Stomach smooth muscle (tissue), 2 donors: ENCODE measurements around the gene RIMS1.
"Not testable (repeated sequence)": the region's sequence is repeated elsewhere in the genome, so short reads cannot be mapped to it uniquely, and the experiment has no call there.

Experiments
- H3K27ac ChIP-seq: one replicate; pipeline ENCODE4 v1.7.0; 2013; ENCODE audit warnings: mild to moderate bottlenecking, low read length, inconsistent platforms
- H3K27me3 ChIP-seq, 2 donors: one replicate each; pipeline ENCODE4 v1.7.0; 2013; ENCODE audit warnings: low read length in 2 of 2; ENCODE audit not compliant: insufficient read depth in 2 of 2, control insufficient read depth in 1 of 2
- H3K36me3 ChIP-seq, 2 donors: one replicate each; pipeline ENCODE4 v1.7.0; 2013; ENCODE audit warnings: low read length in 2 of 2; ENCODE audit not compliant: control insufficient read depth in 2 of 2, insufficient read depth in 2 of 2
- H3K4me1 ChIP-seq: one replicate; pipeline ENCODE4 v1.7.0; 2013; ENCODE audit warnings: low read length; ENCODE audit not compliant: control insufficient read depth, insufficient read depth
- H3K4me3 ChIP-seq, 2 donors: one replicate each; pipeline ENCODE4 v1.7.0; 2013; ENCODE audit warnings: low read length in 2 of 2
- H3K9ac ChIP-seq, 2 donors: one replicate each; pipeline ENCODE4 v1.7.0; 2013; ENCODE audit warnings: low read length in 2 of 2, mild to moderate bottlenecking in 1 of 2
- H3K9me3 ChIP-seq, 2 donors: one replicate each; pipeline ENCODE4 v1.7.0; 2013; ENCODE audit warnings: low read length in 2 of 2; ENCODE audit not compliant: control insufficient read depth in 2 of 2
- donor health status: healthy.
- donor health status: Pancreatic carcinoma.

Gene RIMS1

DNA sequence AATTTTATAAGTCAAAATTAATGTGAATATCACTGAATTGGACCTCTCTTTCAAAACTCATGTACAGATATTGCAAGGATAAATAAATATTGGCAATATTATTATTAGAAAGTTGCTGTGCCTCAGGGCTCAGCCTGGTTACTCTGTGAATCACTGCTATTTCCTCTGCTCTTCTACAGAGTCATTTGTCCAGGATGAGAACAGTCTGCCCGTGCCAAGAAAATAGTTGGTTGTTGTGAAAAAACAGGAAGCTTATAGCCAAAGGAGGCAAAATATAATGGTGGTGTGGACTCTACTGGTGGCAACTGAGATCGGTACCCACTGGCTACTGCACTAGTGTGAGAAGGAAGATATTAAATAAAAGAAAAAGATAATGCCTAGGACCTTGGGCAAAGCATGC lies 93.6 kb downstream of the RIMS1 start:
- H3K9me3 ChIP-seq, result no peaks in the 10 kb centered on the region
- no peaks in the 10 kb centered on the region for H3K36me3 ChIP-seq
- H3K4me3 ChIP-seq, result no peak overlapping the region
- no peak overlapping the region for H3K27ac ChIP-seq
- H3K9ac ChIP-seq, result no peak overlapping the region
- no peaks in the 10 kb centered on the region for H3K27me3 ChIP-seq
- H3K4me1 ChIP-seq, result no peaks in the 10 kb centered on the region

DNA sequence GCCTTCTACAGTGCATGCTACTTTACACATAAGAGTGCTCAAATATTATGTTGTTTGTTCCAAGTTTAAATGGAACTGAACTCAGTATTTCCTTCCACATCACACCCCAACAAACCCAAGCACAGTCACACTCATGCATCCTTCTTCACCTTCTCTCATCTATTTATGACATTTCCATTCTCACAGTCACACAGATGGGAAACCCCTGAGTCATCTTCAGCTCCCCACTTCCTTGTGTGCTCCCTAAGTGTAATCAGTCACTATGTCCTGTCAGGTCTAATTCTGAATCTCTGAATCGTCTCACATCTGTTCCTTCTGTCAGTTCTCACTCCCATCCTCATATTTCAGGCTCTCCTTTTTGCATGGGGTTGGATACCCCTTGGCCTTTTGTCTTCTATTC lies 96.0 kb downstream of the RIMS1 start:
- Histone ChIP-seq H3K4me3 (no peak overlapping the region), H3K9ac (no peak overlapping the region), H3K27me3 (no peaks in the 10 kb centered on the region), H3K27ac (no peak overlapping the region), H3K9me3 (no peaks in the 10 kb centered on the region), H3K36me3 (no peaks in the 10 kb centered on the region), H3K4me1 (no peaks in the 10 kb centered on the region)

DNA sequence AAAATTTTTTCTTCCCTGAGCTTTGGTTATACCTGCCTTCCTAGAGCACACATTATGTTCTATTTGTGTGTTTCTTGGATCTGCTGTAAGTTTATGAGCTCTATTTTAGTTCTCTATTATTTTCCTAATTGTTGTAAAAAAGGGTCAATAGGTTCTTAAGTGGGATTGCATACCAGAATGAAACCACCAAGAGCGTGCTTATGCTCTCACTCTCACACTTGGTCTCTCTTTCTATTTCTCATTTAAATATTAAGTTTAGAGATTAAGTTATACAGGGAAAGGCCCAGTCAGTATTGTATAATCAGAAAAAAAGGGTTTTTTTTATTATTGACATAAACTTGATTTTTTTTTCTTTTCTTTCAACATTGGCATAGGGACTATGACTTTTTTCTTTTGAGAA lies 96.8 kb downstream of the RIMS1 start:
- no peaks in the 10 kb centered on the region for H3K36me3 ChIP-seq
- no peak overlapping the region for H3K4me3 ChIP-seq
- H3K27me3 ChIP-seq, result no peaks in the 10 kb centered on the region
- no peak overlapping the region for H3K9ac ChIP-seq
- H3K27ac ChIP-seq, result no peak overlapping the region
- no peaks in the 10 kb centered on the region for H3K4me1 ChIP-seq
- H3K9me3 ChIP-seq, result no peaks in the 10 kb centered on the region

DNA sequence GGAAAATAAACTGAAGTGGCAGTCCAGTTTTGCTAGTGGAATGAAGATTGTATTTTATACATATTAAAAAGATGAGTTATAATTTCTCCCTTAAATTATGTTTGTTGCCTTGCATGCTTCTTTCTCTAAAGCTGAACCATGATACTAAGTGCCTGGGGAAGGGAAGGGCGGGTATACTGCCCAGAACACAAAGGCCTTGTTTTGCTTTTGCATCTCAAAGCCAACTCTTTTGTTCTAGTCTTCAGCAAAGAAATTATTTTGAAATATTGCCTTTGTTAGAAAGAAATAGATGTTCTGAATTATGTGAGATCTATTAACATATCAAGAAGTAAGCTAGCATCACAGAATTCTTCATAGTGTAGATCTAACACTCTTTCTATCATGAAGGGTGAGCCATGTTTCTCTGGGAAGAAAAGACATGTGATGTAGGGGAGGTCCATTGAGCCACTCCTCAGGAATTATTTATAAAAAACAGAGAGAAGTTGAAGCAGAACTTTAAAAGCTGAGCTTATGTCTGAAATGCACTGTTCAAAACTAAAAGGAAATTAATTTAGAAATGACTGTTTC lies 108.4 kb downstream of the RIMS1 start:
- Histone ChIP-seq H3K4me3 (no peak overlapping the region), H3K27me3 (no peaks in the 10 kb centered on the region), H3K9me3 (no peaks in the 10 kb centered on the region), H3K9ac (no peak overlapping the region), H3K4me1 (no peaks in the 10 kb centered on the region), H3K27ac (no peak overlapping the region), H3K36me3 (no peaks in the 10 kb centered on the region)

DNA sequence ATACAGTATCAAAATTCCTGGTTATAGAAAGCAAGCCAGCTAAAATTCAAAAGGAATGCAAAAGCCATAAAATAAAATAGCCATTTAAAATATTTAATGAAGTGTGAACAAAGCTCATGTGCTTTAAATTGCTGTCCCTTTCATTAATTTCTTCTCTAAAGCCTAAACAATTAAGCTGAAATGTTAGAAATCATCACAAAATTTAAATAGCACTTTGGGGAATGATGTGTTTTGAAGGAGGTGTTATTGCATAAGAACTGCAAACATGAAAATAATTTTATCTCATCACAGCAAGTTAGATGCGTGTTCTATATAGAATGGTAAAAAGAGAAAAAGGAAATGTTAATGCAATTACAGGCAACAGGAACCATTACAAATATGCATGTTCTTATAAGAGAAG lies 111.0 kb downstream of the RIMS1 start:
- no peaks in the 10 kb centered on the region for H3K27me3 ChIP-seq
- no peak overlapping the region for H3K9ac ChIP-seq
- no peak overlapping the region for H3K4me3 ChIP-seq

DNA sequence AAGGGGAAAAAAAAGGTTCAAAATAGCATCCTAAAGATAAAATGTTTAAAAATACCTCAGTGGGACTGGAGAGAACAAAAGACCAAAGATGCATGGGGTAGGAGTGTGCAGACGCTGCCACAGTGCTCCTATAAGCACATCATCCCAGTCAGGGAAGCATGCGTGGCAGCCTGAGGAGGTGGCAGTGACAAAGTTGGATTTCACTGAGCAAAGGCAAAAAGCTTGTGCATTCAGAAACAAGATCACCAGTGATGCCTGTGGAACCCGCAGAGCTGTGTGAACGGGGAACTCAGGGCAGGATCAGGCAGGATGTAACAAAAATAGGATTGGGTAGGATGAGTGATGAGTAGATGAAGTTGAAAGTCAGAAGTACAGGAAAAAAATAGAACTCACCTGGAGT lies 116.1 kb downstream of the RIMS1 start:
- no peaks in the 10 kb centered on the region for H3K27me3 ChIP-seq
- no peaks in the 10 kb centered on the region for H3K36me3 ChIP-seq
- H3K4me1 ChIP-seq, result no peaks in the 10 kb centered on the region
- peaks cover 0 to 4% of the 10 kb centered on the region in 2 donors for H3K9me3 ChIP-seq
- no peak overlapping the region for H3K9ac ChIP-seq
- H3K27ac ChIP-seq, result no peak overlapping the region
- H3K4me3 ChIP-seq, result no peak overlapping the region

More for the DNA sequence above, 111.0 kb downstream of the RIMS1 start:
- no peaks in the 10 kb centered on the region for H3K36me3 ChIP-seq
- H3K27ac ChIP-seq, result no peak overlapping the region
- no peaks in the 10 kb centered on the region for H3K4me1 ChIP-seq
- H3K9me3 ChIP-seq, result no peaks in the 10 kb centered on the region

DNA sequence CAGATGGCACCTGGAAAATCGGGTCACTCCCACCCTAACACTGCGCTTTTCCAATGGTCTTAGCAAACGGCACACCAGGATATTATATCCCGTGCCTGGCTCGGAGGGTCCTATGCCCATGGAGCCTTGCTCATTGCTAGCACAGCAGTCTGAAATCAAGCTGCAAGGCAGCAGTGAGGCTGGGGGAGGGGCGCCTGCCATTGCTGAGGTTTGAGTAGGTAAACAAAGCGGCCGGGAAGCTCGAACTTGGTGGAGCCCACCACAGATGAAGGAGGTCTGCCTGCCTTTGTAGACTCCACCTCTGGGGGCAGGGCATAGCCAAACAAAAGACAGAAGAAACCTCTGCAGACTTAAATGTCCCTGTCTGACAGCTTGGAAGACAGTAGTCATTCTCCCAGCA lies 120.2 kb downstream of the RIMS1 start:
- H3K27me3 ChIP-seq, H3K27ac ChIP-seq, H3K4me1 ChIP-seq, H3K36me3 ChIP-seq, H3K4me3 ChIP-seq, H3K9ac ChIP-seq, H3K9me3 ChIP-seq: not testable (repeated sequence)

DNA sequence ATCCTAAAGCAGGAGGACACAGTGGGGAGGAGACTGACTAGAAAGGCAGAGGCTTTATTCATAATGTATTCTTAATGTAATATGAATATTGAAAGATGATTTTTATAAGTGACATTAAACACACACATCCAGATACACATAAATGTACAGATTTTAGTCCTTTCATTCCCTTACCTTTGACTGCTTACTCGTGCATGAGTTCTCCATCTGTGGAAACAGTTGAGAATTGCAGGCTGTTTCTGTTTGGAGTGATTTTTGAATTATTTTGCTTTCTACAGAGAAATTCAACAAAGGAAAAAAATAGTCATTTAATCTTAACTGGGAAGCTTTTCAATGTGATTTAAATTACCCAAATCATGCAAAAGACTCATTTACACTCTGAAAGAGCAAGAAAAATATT lies 136.5 kb downstream of the RIMS1 start:
- no peaks in the 10 kb centered on the region for H3K4me1 ChIP-seq
- H3K4me3 ChIP-seq, result no peak overlapping the region
- H3K9ac ChIP-seq, result no peak overlapping the region
- no peaks in the 10 kb centered on the region for H3K9me3 ChIP-seq
- no peaks in the 10 kb centered on the region for H3K27me3 ChIP-seq
- H3K36me3 ChIP-seq, result no peaks in the 10 kb centered on the region
- H3K27ac ChIP-seq, result no peak overlapping the region

DNA sequence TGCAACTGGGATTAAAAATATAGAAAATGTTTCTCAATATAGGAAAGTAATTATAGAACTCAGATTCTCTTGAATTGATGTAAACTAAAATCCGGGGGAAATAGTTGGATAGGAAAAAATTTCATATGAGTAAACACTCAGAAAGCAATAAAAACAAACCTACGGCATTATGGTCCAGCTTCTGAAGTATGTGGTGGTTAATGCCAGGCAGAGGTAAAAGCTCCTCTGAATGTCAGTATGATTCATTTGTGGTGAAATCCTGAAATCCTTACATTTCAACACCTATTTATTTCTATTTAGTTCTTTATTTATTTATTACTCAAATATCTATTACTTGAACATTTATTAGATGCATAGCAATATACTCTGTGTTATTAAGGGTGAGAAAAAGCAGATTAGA lies 145.1 kb downstream of the RIMS1 start:
- H3K27me3 ChIP-seq, result no peaks in the 10 kb centered on the region
- H3K4me1 ChIP-seq, result no peaks in the 10 kb centered on the region
- no peak overlapping the region for H3K4me3 ChIP-seq
- no peaks in the 10 kb centered on the region for H3K9me3 ChIP-seq
- H3K36me3 ChIP-seq, result no peaks in the 10 kb centered on the region
- no peak overlapping the region for H3K9ac ChIP-seq
- H3K27ac ChIP-seq, result no peak overlapping the region

DNA sequence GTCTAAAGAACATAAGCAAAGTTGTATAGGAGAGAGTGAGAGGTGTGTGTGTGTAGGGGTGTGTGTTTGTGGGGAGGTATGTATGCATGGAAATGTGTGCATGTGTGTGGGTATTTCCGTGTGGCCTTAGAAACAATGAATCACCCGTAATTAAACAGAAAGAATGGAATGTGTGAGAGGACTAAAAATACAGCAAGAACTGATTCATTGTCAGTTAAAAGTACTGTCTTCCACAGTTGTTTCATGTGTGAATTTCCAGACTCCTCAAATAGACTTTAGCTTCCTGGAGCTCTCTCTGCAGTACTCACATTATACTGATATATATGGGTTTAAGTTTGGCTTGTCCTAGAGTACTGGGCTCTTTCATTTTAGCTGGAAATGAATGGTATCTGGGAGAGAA lies 145.7 kb downstream of the RIMS1 start:
- Histone ChIP-seq H3K36me3 (no peaks in the 10 kb centered on the region), H3K9me3 (no peaks in the 10 kb centered on the region), H3K4me1 (no peaks in the 10 kb centered on the region), H3K27me3 (no peaks in the 10 kb centered on the region), H3K4me3 (no peak overlapping the region), H3K27ac (no peak overlapping the region), H3K9ac (no peak overlapping the region)

DNA sequence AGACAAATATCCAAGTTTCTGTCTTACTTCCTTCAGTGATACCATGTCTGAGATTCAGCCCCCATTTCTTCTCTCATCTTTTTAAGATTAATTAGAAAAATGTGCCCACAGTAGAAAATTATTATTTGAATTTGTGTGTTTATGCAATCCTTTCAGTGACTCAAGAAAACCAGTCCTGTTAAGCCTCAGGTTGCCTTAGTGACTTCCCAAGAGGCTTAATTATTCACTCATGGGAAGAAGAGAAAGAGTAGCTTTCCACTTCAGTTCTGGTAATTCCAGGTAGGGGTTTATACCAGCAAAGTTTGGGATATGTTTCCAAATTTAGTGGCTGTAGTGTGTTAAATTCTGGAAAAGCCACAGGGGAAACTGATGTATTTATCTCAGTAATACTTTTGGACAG lies 149.1 kb downstream of the RIMS1 start:
- Histone ChIP-seq H3K9me3 (no peaks in the 10 kb centered on the region), H3K27ac (no peak overlapping the region), H3K27me3 (no peaks in the 10 kb centered on the region), H3K4me1 (no peaks in the 10 kb centered on the region), H3K4me3 (no peak overlapping the region), H3K36me3 (no peaks in the 10 kb centered on the region), H3K9ac (no peak overlapping the region)
